HG02973 (cell line): ENCODE measurements around the gene SRCAP.
A peak's percentile ranks its signal among the peaks of the same experiment; 100 is the strongest.

Experiments
- ATAC-seq: cut with Tn5 transposase; IDR thresholded peaks from one replicate; pipeline ENCODE4 v1.9.1; 2021; ENCODE audit warnings: moderate library complexity; ENCODE audit not compliant: unreplicated experiment

The SRCAP gene

DNA sequence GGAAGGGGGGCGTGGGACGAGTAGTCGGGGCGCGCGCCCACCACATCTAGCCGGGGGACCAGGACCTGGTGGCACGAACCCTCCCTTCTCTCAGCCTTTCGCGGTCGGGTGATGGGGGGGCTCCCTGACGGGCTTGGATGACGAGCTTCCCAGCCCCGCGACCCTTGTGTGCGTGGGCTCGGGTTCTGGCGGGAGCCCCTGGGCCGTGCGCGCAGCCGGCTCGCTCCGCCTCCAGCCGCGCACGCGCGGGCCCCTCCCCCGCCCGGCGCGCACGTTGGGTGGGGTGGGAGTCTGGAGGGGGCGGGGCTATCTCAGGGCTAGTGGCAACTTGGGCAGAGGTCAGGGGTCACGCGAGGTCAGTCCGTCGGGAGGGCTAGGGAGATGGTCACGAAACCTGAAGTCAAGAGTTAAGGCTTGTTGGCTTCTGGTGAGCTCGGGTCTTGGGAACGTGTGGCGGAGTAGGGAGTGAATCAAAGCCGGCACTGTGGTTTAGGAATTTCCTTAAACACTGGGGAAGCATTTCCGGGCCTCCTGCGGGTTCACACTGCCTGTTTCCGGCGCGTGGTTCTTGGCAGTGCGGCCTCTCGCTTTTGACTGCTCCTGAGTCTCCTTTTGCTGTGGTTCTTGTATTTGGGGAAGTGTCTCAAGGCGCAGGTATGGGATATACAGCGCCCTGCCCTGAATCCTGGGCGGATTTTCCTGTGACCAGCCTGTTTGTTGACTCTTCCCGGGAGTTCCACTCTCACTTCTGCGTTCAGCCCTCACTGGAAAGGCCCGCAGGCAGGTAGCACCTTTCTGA, at the start of gene SRCAP:
TSS of gene SRCAP (plus strand) at position 356 of the 799 bp plus-strand sequence. CDS start 1,654 bp downstream, outside the sequence.
- ATAC-seq: peak; percentile 28

DNA sequence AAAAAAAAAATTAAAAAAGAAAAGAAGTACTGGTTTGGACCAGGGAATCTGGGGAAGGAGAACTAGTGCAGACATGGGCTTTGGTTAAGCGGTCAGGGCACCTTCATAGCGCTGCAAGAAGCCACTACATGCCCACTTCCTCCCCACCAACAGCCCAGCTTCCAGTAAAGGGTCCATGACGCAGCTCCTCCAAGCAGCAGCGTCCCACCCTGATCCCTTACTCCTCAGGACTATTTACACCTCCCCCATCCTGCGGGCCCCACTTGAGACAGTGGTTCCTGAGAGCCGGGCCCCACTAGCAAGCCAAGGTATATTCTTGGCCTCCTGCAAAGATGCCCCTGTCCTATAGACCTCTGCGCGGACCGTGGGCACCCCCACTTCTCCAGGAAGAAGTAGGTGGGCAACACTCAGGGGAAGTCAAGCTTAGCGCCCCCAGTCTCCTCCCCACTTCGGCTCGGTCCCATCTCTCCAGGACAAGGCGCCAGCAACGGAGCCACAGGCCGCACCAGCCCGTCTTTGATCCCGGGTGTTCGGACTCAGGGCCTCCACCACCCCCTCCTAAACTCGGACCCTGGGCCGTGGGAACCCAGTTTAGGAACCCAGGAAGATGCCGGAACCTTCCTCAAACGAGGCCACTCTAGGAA, 49.1 kb upstream of the SRCAP start:
- no peak for ATAC-seq

DNA sequence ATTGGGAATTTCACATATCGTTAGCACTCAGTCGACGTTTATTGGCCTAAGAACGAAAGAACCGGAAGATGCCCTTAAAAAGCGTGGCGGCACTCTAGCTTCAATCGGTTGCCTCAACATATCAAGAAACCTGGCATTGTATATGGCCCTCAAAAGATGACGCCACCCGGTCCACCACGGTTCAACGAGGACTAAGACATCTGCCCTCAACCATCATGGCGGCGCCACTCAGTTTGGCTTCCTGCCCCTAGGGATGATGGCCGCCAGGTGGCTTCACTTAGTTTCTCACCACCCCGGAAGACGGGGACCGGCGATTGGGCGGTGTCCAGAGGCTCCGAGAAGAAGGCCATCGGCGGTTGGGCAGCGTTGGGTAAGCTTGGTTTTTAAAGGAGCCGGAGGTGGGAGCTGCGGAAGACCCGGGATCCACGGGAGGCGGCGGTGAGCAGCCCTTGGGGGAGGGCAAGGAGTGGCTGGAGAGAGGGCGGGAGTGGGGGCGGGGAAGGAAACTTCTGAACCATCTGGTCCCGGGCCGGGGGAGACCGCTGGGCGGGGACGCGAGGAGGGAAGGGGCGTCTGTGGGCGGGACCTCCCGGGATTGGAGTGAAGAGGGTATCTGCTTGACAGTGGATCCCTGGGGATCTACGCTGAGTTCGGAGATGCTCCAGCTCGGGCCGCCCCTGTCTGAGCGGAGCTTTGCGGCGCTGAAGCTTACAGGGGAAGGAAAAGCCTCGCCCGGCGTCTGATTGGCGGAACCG, 48.4 kb upstream of the SRCAP start, which contains the start of gene PRR14:
TSS of gene PRR14 (plus strand) at position 592 of the 755 bp plus-strand sequence. CDS start 686 bp downstream, outside the sequence.
- peak; percentile 55 for ATAC-seq

DNA sequence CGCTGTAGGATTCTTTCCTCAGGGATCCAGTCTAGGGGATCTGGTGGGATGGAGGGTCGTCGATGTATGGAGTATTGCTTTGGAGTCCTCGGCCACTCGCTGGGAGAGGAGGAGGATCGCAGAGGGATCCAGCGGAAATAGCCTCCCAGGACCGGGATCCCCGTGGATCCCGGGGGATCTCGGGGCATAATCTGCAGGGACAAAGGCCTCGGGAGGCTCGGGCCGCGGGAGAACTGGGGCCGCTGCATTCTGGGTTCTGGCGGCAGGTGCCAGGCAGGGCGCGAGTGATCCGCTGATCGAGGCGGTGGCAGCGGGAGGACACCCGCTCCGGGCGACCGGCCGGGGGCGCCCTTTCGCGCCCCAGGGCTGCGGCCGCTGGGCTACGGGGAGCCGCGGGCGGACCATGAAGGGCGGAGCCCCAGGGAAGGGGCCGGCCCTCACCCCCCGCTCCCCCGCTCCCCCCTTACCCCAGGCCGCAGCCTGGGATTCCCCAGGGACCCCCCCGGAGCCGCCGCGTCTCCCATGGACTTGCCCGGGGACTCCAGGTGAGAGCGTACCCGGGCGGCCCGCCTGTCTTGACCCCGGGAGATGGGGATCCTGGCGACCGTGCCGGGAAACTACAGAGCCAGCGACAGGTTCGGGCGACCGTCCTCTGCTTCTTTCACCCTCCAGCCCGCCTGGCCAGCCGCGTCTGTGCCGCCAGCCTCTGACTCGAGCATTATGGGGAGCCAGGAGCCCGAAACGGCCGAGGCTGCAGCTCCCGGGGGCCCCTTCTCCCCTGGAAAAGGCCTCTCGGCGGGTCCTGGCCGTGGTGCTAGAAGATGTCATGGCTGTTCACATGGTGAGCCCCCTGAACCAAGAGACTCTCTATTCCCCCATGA, 47.6 kb upstream of the SRCAP start:
- peak; percentile 41 for ATAC-seq

DNA sequence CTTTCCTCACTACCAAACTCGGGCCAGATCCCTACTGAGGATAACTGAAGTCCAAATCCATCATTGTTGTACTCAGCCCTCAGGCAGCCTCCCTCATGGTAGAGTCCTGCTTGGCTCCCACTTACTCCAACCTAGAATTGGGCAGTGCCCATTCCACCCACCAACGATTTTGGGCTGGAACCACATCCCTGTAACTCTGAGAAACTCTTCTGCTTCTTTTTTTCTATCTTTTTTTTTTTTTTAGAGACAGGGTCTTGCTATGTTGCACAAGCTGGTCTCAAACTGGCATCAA, 47.0 kb upstream of the SRCAP start:
- no peak for ATAC-seq

DNA sequence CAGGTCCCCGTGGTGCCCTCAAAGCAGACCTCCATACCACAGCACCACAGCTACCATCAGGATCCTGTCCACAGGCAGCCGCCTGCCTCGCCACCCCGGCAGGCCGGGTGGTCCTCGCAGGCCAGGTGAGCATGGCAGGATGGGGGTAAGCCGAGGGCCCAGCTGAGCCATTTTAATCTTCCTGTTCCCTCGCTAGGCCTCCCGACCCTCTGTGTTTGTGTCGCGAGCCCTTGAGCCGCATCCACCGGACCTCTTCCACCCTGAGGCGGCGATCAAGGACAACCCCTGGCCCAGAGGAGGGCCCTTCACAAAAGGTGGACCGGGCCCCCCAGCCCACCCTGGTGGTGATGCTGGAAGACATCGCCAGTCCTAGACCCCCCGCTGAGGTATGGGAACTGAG, 46.3 kb upstream of the SRCAP start:
- no peak for ATAC-seq

DNA sequence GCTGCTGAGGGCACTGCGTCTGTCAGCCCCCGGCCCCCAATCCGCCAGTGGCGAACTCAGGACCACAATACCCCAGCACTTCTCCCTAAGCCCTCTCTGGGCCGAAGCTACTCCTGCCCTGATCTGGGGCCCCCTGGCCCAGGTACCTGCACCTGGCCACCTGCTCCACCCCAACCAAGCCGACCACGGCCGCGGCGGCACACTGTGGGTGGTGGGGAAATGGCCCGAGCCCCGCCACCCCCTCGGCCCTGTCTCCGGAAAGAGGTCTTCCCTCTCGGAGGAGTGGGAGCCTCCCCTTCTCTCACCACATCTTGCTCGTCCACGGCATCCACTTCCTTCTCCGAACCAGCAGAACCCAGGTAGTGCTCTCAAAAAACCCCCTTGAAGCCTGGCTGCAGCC, 44.1 kb upstream of the SRCAP start:
- ATAC-seq: no peak

DNA sequence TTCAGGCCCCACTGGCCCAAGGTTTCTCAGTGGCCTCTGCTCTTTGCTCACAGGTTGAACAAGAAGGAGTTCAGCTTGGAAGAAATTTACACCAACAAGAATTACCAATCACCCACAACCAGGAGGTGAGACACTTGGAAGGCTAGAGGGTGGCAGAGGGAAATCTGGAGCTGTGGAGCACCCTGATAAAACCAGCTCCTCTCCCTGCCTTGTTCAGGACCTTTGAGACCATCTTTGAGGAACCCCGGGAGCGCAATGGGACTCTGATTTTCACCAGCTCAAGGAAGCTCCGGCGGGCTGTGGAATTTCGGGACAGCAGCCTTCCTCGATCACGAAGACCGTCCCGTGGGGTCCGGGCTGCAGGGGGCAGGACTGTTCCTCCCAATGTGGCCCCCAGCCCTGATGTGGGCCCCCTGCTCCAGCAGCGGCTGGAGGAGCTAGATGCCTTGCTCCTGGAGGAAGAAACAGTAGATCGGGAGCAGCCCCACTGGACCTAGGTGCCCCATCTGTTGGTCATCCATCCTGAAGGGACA, 43.1 kb upstream of the SRCAP start:
- no peak for ATAC-seq

DNA sequence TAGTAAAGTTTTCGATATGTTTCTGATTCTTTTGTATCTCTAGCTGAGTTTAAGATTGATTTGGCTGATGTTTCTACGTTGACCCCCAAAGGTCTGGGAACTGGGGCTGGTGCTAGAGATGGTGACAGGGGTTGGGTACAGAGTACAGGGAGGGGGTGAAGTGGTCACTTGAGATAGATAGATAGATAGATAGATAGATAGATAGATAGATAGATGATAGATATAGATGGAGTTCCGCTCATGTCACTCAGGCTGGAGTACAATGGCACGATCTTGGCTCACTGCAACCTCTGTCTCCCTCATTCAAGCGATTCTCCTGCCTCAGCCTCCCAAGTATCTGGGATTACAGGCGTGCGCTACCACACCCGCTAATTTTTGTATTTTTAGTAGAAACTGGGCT, 42.6 kb upstream of the SRCAP start:
- no peak for ATAC-seq

DNA sequence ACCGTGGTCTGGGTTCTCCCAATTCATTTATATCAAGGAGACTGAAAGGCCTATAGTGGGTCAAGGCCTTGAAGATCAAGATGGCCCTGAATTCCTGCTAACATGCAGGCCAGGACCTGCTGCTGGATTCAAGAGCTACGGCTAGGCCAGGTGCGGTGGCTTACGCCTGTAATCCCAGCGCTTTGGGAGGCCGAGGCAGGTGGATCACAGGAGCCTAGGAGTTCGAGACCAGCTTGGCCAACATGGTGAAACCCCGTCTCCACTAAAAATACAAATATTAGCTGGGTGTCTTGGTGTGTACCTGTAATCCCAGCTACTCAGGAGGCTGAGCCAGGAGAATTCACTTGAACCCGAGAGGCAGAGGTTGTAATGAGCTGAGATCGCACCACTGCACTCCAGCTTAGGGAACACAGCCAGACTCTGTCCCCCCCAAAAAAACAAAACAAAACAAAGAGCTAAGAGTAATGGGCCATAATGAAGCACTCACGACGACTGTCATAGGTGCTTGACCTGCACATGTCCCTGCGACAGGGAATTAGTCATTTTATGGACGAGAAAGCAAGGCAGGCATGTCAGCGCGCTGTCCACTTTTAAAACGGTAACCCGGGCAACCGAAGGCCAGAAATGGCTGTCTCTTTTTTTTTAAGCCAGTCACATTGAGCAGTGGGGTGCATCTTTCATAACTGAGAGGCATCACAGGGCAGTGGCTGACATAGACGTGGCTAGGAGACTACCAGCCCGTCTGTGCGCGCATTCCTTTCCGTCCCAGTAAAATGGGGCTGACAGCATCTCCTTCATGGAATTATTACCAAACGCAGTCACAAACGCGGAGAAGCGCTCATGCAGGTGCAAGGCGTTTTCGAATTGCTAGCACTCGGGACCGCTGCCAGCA, 41.8 kb upstream of the SRCAP start:
- no peak for ATAC-seq

DNA sequence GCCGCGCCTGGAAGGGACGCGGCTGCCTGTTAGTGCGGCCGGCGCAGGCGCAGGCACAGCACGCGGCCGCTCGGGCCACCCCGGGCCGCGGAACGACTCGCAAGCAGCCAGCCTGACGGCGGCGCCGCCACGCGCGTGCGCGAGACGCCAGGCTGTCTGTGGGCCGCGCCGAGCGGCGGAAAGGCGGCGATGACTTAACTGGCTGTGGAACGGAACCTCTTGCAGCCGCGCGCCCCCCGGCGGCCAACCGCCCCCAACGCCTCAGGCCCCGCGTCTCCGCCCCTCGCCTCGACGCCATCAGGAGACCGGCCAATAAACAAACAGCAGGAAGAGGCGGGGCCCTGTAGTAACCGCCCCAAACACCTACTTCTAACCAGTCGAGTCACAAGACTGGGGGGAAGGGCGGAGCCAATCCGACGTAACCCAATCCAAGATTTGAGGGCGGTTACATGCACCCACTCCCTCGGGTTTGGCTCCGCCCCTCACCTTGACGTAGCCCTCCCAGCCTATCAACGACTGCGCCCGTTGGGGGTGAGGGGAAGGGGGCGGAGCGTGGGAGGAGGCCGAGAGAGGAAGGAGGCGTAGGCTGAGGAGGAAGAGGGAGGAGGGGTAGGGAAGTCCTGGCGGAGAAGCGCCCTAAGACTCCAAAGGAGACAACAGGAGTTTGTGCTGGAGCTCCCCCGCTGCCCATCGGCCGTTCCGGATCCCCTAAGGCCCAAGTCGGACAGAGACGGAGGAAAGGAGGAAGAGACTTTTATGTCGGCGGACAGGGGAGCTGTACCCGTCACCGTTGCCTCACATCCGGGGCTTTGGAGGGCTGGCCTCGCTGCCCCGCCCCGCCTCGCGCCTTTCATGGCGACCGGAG, 40.9 kb upstream of the SRCAP start, which contains the start of gene FBRS:
TSS of gene FBRS (plus strand) at position 566 of the 865 bp plus-strand sequence. CDS start 1,088 bp downstream, outside the sequence.
- ATAC-seq: peak; percentile 58

DNA sequence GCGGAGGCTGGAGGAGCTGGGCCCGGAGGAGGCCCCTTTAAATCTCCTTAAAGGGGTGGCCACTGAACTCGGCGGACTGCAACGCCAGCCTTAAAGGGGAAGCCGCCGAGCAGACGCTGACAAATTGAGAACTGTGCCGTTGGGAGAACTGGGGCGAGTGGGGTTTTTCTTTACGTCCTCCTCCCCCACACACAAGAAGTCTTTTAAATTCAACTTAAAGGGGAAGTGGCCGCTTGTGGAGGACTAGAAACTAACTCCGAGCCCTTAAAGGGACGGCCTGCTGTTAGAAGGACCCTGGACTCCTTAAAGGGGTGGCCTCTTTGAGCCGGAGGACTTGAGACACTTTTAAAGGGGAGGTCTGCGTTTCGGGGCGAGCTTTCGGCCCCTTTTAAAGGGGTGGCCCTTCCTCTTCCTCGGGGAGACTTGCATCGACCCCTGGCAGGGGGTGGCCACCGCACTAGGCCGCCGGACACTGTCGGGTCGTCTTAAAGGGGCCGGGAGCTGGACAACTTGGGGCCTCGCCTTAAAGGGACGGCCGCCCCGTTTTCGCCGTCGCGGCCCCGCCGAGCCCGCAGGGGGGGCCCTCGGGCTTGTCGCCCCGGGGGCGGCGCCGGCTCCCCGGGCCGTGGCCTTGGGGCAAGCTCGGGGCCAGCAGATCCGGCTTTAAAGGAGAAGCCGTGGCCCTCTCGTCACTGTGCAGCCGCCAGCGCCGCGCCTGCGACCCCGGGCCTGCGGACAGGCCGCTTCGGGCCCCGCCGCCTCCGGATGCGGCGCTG, 40.1 kb upstream of the SRCAP start:
- ATAC-seq: peak; percentile 45

DNA sequence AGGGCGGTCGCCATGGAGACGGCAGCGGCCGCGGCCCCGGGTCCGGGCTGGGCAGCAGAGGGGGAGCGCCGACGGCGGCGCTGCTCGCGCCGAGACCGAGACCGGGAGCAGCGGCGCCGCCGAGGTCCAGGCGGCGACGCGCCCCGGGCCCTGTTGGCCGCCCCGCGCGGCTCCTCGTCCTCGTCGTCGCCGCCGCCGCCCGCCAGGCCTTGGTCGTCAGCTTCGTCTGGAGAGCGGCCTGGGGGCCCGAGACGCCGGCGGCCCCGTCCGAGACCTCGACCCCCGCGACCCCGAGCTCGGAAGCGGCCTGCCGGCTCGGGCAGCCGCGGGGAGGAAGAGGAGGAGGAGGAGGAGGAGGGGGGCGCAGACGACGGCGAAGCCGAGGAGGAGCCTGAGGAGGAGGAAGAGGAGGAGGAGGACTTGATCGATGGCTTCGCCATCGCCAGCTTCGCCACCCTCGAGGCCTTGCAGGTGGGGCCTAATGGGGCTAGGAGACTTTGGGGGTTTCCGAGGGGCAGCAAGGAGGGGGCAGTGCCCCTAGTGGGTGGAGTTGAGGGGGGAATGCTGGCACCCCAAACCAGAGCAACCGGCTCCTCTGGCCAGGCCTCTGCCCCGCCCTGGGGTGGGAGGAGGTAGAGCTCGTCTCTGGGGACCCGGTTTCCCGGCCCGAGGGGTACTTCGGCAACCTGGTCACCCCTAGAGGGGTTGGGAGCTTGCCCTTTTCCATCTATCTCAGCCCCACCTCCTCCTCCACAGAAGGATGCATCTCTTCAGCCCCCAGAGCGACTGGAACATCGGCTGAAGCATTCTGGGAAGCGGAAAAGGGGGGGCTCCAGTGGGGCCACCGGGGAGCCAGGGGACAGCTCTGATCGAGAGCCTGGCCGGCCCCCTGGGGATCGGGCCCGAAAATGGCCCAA, 39.2 kb upstream of the SRCAP start:
- ATAC-seq: no peak

DNA sequence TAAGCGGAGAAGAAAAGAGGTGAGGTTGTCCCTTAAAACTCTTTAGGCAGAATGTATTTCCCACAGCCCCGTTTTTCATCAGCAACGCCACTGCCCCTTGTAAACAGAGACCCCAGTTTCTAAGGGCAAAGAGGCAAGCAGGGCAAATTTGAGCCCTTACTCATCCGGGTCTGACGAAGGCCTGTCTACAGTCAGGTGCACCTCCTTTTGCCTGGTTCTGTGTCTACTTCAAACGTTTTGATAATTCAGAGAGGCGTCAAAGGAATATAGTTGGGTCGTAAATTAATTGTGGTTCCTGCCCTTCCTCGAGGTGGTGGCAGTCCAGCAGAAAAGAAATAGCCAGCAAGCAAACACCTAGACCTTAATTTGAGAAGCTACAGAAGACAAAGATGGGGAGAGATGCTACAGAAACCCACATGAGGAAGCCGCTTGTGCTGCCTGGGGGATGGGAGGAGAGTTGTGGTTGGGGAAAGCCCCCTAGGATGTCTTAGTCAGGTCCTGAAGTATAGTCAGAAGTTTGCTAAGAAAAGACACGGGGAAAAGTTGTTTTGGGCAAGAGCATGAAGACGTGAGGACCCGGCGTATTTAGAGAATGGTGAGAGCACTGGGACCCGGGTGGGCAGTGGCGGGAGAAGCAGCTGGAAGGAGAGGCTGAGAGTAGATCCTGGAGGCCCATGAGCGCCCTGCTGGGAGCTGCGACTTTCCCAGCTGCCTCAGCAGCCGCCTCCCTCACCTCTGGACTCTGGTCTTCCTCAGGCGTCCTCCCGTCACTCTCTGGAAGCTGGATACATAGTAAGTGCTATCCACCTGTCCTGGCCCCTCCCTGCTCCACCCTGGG, 38.3 kb upstream of the SRCAP start:
- ATAC-seq: no peak

DNA sequence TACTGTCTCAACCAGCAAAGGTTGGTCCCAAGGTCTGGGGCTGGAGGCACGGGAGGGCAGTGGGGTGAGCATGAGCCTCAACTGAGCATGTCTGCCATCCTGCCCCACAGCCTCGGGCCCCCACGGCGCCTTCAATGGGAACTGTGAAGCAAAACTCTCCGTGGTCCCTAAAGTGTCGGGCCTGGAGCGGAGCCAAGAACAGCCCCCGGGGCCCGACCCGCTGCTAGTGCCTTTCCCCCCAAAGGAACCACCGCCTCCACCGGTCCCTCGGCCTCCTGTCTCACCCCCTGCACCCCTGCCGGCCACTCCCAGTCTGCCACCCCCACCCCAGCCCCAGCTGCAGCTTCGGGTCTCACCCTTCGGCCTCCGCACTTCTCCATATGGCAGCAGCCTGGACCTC, 36.5 kb upstream of the SRCAP start:
- ATAC-seq: no peak

DNA sequence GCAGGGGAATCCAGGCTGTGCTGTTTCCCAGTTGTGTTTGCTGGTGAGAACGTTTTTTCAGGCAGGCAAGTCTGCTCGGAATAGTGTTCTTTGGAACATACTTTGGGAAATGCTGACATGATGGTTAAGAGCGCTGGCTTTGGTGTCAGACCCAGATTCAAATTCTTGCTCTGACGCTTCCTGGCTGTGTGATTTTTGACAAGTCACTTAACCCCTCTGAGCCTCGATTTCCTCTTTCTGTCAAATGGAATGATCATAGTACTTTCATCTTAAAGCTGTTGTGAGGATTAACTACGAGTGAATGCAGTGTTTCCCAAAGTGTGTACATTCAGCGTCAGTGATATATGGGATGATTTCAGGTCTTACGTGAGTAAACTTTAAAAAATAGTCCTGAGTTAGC, 35.9 kb upstream of the SRCAP start:
- ATAC-seq: no peak
